Fibroblast of skin of right biceps (primary cell): ENCODE measurements around the gene PLA2G6.
A peak's percentile ranks its signal among the peaks of the same experiment; 100 is the strongest.

Source experiments
- DNase-seq: peaks from one replicate; pipeline ENCODE4 v3.0.0-alpha.2; 2013

The PLA2G6 gene

DNA sequence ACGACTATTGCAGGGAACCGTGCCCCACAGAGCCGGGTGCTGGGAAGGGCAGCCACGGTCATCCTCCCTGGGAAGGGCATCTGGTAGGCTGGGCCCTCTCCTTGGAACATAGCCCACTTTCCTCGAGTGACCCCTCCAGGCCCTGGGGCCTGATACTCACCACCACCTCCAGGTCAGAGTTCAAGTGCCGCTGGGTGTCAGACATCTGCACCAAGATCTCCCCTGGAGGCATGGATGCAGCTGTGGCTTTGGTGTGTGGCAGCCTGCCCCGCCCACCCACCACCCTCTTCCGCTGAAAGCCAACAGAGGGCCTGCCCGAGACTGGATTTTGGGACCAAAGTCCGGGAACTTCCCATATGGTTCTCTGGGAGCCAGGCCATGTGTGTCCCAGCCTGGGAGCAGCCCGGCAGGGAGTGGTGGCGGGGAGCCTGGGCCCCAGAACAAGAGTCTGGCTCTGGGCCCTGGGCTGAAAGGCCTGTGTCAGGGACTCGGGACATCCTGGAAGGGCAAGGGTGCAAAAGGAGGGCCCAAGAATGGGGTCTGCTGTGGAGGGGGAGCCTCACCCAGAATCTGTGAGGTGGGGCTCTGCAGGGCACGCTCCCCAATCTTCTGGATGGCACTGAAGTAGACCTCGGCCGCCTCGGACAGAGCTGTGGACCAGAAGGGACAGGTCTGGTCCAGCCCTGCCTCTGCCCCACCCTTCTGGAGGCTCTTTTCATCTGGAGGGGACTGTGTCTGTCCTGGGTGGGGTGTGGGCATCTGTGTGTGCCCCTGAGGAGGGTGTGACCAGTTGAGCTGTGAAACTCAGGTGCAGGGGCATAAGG lies 73.7 kb downstream of the PLA2G6 start:
- DNase-seq, result no peak

DNA sequence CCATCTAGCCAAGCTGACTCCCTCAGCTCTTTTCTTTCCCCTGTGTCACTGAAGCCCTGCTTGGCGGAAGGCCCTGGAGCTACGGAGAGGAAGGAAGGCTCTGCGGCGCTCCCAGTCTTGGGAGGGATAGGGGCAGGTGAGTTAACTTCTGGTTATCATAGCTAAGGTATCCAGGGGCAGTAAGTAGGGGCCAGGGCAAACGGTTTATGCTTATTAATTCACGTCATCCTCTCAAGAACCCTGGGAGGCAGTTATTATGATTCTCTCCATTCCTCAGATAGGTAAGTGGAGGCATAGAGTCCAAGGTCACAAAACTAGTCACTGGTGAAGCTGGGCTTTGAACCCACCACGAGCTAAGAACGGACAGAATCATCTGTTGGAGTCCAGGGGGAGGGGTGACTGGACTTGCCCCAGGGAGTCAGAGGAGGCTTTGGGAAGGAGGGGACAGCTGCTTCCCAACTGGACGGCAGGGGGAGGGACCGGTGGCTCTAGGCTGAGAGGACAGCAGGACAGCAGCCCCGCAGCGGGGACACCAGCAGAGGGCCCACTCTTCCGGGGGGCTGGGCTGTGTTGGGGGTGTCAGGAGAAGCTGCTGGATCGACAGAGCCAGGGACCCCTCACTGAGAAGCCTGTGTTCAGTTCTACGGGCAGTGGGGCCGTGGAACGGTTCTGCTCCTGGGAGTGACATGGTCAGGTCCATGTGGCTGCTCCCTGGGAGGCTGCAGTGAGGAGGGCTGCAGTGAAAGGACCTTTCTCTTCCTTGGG lies 74.6 kb downstream of the PLA2G6 start:
- DNase-seq, result no peak

DNA sequence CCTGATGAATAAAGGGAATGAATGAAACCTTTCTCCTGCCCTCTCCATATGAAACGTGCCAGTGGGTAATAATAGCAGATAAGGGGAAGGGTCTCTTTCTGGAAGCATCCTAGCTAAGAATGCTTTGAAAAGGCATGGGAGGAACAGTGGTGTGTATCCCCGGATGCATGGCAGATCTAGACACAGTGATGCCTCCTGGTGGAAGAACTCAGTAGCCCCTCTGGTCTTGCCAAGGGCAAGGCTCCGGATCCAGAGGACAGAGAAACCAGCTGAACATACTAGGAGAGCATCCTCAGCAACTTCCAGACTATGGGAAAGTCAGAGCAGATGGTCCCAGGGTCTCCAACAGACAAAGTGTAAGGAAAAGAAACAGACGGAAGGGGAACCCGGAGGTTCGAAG lies 77.5 kb downstream of the PLA2G6 start:
- no peak for DNase-seq

DNA sequence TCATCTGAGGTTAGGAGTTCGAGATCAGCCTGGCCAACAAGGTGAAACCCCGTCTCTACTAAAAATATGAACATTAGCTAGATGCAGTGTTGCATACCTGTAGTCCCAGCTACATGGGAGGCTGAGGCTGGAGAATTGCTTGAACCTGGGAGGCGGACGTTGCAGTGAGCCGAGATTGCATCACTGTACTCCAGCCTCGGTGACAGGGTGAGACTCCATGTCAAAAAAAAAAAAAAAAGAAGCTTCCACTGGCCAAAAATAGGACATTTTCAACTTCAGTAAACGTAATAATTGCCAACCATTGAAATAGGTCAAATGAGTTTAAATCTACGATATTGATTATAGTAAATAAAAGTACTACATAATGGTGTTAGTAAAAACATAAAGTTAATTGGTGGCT lies 78.0 kb downstream of the PLA2G6 start:
- no peak for DNase-seq

- peak; percentile 64 for DNase-seq
These were observed 83.0 kb downstream of the PLA2G6 start for GRCh38 chr22:38098410-38099249.

DNA sequence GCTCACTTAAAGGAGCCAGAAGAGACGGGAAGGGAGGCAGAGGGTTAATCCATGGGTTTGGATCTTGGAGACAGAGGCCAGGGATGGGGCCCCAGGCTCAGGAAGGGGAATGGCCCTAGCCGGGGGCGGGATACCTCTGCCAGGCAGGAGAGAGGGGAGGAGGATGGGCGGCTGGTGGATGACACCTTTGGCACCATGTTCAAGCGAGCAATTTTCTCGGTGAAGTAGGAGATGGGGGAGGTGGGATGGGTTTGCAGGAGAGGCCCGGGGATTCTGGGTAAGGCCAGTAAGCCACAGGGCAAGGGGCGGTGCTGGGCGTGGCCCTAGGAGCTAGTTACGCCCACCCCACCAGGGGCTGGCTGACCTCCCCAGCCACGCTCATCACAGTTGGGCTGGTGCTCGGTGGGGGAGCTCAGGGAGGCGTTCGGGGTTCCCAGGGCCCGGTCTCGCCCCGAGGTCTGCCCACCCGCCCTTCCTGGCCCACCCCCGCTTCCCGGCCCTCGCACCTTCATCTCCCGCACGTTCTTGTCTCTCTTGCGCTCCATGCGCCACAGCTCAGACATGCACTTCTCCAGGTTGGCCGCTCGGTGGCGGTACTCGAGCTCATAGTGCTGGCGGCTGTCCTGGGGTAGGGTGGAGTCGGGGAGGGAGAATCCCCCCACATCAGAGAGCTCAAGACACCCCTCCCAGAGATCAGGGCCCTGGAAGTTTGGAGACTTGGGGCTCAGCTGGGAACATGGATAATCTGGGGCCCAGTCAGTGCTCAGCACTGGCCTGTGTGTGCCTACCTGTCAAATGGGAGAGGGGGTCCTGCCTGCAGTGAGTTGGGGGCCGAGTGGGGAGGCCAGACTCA lies 83.8 kb downstream of the PLA2G6 start:
- peak; percentile 34 for DNase-seq

GRCh38 chr22:38097058-38097457 lies 84.6 kb downstream of the PLA2G6 start:
- DNase-seq, result no peak

DNA sequence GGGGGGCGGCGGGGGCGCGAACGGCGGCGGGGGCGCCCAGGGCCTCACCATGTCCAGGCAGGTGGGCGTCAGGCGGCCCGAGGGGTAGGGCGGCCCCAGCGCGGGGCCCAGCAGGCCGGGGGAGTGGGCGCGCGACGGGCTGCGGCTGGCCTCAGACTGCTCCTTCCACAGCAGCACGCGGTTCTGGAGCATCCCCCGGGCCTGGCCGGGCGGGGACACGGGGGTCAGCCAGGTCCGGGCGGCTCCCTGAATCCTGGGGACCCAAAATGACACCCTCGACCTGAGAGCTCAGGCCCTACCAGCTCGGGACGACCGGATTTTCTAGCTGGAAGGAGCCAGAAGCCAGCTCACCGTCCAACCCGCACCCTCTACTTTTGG lies 92.2 kb downstream of the PLA2G6 start:
- no peak for DNase-seq

DNA sequence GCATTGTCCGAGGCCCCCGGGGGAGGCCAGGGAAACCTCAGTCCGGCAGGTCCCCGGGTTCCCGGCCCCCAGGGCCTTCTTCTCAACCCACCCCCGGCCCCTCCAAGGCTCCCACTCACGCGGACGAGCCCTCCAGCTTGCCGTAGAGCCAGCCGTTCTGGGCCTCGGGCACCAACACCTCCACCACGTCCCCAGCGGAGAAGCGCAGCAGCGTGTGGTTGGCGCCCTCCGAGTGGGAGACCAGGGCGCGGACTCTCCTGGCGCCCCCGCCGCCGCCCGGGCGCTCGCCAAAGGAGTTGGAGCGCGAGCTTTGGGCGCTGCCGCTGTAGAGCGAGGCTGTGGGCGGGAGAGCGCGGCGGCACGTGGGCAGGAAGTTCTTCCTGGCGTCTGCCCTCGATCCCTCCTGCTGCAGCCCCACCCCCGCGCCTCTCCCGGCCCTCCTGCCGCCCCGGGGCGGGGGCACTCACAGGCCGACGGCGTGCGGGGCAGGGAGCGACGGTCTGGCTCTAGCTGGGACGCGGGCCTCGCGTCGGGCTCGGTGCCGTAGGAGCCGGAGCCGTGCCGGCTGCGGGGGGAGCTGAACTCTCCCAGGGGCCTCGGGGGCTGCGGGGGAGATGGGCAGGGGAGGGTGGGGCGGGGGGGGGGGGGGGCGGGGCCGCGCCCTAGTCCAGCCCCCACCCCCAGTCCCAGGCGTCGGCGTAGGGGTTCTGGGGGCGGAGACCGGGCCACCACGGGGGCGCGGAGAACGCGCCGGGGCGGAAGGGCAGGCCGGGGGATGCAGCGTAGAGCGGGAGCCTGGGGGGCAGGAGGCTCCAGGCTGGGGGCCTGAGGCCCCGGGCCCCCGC lies 92.8 kb downstream of the PLA2G6 start:
- peak; percentile 14 for DNase-seq

- no peak for DNase-seq
These were observed 93.8 kb downstream of the PLA2G6 start for GRCh38 chr22:38087855-38088254.

GRCh38 chr22:38086942-38087341 lies 94.7 kb downstream of the PLA2G6 start:
- no peak for DNase-seq

DNA sequence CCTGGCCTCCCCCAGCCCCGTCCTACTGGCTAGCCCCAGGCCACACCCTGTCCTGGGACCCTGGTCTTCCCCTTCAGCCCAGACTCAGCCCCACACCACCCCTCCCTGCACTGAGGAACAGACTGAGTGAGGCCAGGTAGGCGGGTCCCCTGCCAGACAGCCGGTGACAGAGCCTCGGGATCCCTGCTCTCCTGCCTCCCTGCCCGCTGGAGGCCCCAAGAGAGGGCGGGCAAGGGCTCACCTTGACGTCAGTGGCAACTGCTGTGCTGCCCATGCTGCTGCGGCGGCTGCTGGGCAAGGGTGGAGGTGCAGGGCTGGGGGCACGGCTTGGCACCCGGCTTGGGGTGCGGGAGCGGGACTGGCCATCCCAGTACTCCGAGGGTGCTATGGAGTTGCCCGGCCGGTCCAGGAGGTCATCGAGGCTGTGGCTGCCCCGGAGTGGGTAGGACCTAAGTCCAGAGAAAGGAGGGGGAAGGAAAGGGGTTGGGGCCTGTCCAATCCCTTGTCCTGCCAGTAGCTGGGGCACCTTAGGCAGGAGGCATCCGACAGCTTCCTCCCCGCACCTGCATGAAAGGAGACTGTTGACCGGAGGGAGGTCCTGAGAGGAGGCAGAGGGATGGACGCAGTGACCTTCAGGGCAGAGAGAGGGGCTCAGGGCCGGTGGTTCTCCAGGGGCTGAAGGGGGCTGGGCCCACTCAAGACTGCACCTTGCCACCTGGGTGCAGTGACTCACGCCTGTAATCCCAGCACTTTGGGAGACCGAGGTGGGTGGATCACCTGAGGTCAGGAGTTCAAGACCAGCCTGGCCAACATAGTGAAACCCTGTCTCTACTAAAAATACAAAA lies 95.4 kb downstream of the PLA2G6 start:
- DNase-seq, result no peak

GRCh38 chr22:38085501-38085900 lies 96.1 kb downstream of the PLA2G6 start:
- DNase-seq, result no peak

DNA sequence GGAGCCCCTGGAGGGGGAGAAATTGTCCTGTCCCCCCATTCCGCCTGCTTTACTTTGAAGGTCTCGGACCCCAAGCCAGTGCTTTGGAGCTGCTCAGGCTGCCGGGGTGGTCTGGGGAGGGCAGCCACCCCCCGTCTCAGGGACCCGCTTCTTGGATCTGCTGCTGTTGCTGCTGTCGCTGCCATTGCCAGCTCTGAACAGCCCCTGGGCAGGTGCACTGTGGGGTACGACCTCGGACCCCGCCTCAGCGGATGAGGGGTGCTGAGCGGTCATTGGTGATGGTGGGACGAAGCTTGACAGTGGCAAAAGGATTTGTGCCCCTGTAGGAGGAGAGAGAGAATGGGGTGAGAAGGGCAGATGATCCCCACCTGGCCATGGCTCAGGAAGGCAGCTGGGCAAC lies 96.6 kb downstream of the PLA2G6 start:
- DNase-seq, result no peak

DNA sequence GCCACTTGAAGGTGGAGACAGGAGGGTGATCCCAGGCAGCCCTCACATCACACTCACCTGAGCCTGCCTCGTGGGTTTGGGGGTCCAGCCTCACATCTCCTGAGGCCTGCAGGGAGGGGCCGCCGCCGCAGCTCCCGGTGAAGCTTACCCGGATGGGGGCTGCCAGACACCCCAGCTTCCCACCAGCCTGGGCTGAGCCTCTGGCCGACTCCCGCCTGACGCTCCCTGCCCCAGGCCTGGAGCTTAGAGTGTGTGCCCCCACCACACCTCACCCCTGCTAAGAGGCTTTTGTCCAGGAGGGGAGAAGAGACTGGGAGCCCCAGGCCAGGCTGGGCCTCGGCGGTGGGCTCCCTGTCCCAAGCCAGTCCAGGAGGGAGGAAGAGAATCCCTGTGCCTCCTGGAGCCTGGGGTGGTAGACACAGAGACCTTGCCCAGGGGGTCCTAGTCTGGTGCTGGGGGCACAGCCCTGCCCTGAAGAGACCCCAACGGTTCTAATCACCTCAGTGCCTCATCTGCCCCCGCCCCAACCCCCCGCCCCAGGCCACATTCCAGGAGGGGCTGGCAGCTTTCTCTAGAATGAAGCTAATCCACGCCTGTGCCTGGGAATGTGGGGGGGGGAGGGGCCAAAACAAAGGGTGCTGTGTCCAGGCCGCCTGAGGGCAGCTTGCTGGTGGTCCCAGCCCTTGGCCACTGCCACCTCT lies 97.5 kb downstream of the PLA2G6 start, which contains the start of gene SLC16A8:
TSS of gene SLC16A8 (minus strand) at position 254 of the 701 bp plus-strand sequence. CDS start 1,311 bp downstream, outside the sequence.
- DNase-seq, result no peak

- DNase-seq, result no peak
These were observed 98.5 kb downstream of the PLA2G6 start for GRCh38 chr22:38082986-38083710.

GRCh38 chr22:38081941-38082828 lies 99.4 kb downstream of the PLA2G6 start:
- DNase-seq, result no peak

GRCh38 chr22:38081636-38081940 lies 100.0 kb downstream of the PLA2G6 start:
- DNase-seq, result no peak
